GM18507 (cell line): Measurements from ENCODE around the gene ZFP28.
A peak's percentile ranks its signal among the peaks of the same experiment; 100 is the strongest.

Experiments used
- DNase-seq: peaks from one replicate; pipeline ENCODE4 v3.0.0; 2011; ENCODE audit warnings: low read depth; ENCODE audit not compliant: insufficient read length; ENCODE audit errors: extremely low spot score
- FAIRE-seq: peaks from 2 replicates; lab custom pipeline; 2011; peaks lifted over from hg19 to GRCh38; lab: Jason Lieb, UNC

ZFP28 gene

DNA sequence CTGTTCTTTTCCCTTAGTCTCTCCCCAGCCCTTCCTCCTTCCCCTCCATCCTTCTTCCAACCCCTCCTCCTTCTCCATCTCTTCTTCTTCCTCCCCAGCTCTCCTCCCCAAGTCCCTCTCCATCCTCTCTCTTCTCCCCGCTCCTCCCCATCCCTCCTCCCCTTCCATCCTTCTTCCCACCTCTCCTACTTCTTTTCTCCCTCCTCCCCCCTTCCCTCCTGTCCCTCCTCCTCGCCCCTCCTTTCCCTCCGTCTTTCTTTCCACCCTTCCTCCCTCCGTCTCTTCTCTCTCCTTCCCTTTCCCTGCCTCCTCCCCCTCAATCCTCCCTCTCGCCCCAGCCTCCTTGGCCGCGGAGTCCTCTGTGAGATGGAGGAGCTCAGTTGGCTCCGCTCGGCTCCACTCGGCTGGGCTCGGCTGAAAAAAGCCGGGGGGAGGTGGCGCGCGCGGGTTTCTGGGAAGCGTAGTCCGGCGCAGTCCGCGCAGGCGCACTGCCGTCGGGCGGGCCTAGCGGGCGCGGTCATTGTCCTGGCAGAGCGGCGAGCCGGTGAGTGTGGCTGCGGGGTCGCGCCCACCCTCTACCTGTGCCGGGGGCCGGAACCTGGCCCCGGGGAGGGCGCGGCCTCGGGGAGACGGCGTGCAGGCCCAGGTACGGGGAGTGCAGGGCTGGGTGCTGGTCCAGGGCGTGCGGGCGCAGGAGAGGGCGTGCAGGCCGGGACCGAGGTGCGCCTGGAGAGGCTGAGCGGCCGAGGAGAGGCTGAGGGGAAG lies 56.2 kb downstream of the ZFP28 start, which contains the start of gene ZNF71:
ZNF71 (plus strand) TSS at position 520 of the 765 bp plus-strand sequence. CDS start 6,257 bp downstream, outside the sequence.
- peak; percentile 92 for DNase-seq
- peak; percentile 83 for FAIRE-seq

DNA sequence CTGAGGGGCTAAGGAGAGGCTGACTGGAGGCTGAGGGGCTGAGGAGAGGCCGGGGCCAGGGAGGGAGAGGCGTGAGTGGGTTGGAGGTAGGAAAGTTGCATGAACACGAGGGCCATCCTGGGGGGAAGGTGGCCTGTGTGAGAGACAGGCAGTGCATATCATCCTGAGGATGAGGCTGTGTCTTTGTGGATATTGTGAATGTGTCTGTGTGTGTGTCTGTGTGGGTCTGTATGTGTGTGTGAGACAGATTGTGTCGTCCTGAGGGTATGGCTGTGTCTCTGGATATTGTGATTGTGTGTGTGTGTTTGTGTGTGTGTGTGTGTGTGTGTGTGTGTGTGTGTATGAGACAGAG lies 56.8 kb downstream of the ZFP28 start:
- no peak for FAIRE-seq
- no peak for DNase-seq

DNA sequence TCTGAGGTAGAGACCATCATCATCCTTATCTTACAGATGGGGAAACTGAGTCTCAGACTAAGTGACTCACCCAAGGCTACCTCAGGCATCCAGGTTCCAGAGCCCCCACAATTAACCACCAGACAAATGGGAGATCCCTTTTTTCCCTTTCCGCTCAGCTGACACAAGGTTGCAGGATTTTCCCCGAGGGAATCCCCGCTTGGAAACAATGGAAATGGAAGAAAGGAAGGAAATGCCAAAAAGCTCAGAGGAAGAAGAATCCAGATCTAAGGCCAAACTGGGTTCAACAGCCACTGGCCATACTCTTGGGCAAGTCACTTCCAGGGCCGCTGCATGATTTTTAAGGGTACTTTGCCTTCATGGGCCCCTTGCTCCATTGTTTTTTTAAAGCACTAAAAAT lies 57.9 kb downstream of the ZFP28 start:
- no peak for DNase-seq

DNA sequence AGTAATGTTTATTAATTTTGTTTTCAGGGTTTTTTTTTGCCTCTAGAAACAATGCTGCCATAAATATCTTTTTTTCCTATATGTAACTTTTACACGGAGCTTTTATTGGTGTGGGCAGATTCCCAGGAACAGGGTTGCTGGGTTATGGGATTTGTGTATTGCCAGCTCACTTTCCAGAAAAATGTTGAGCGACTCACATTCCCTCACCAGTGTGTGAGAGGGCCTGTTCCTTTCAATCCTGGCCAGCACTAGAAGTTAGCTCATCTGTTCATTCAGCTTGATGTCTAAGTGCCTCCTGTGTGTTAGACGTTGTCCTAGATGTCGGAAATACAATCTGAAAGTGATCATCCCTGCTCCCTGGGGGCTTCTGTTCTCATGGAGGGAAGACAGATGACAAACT lies 58.9 kb downstream of the ZFP28 start:
- DNase-seq = no peak
- FAIRE-seq = no peak

More for the DNA sequence above, 57.9 kb downstream of the ZFP28 start:
- no peak for FAIRE-seq

DNA sequence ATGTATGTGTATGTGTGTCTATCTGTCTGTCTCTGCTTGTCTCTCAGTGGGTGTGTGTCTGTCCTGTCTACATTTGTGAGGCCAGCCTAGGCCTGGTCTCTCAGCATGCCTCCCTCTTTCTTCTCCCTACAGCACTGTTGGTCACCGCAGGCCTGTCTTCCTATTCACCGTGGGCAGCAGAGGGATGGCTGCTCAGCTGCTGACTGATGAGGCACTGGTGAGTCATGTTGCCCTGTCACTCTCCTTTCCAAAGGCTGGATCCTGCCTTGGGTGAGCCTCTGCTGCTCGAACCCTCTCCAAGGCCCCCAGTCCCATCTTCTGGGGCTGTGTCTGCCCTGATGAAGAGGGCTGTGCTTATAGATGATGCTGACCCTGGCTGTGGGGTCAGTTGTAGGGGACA lies 62.6 kb downstream of the ZFP28 start:
- no peak for DNase-seq
- no peak for FAIRE-seq

DNA sequence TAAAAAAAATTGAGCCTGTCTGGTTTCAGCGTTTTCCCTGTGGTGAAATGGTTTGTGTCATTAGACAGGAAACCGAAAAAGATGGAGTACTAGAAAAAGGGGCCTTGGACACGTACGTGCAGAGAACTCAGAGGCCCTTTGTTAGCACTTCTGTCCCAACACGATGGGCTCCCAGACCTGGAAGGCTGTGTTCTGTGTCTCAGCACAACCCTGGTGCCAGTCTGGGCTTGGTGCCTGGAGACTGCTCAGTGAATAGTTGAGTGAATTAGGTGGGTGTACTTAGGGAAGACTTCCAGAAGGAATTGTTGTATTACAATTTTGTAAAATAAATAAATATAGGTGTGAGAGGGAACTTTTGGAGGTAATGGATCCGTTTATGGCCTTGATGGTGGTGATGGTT lies 65.1 kb downstream of the ZFP28 start:
- DNase-seq (no peak), FAIRE-seq (no peak)
